GM13977 (cell line): ENCODE data around the gene PLEKHD1.
"Not testable (repeated sequence)": the region's sequence is repeated elsewhere in the genome, so short reads cannot be mapped to it uniquely, and the experiment has no call there.

Experiments used
- DNase-seq: peaks from one replicate; pipeline ENCODE4 v3.0.0; 2012; ENCODE audit warnings: low spot score
- in situ Hi-C: fragments of 300-500 bp; cut with MboI; formaldehyde crosslinking; loops from one replicate; pipeline ENCODE4 v1.12.0; 2022; ENCODE audit warnings: low sequenced_read_pairs, low pct_unique_long_range_greater_than_20kb, mixed read lengths, inconsistent platforms; ENCODE audit not compliant: unreplicated experiment
- TF ChIP-seq, protein P1 (sequence below): IDR thresholded peaks from 2 replicates; pipeline ENCODE4 v1.5.1; 2012; ENCODE audit warnings: mild to moderate bottlenecking, control low read depth; ENCODE audit not compliant: insufficient read depth; ENCODE audit errors: extremely low read depth, missing control alignments

The PLEKHD1 gene

DNA sequence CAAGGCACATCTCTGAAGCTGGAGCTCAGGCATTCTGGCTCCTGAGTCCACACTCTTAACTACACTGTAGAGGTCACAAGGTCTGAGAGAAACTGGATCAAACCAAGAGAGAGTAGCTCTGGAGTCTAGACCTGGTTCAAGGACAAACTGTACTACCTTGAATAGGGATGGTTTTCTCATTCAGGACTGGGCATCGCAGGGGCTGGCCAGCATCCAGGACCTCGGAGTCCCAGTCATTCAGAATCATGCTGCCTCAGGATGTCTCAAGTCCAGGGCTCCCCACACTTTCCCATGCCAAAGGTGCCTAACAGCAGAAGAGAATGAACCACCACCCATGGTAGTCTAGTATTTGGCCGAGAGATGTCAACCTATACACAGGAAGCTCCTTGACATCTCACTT is 13.1 kb upstream of the PLEKHD1 start:
- no peak for DNase-seq
- TF ChIP-seq, protein P1, sequence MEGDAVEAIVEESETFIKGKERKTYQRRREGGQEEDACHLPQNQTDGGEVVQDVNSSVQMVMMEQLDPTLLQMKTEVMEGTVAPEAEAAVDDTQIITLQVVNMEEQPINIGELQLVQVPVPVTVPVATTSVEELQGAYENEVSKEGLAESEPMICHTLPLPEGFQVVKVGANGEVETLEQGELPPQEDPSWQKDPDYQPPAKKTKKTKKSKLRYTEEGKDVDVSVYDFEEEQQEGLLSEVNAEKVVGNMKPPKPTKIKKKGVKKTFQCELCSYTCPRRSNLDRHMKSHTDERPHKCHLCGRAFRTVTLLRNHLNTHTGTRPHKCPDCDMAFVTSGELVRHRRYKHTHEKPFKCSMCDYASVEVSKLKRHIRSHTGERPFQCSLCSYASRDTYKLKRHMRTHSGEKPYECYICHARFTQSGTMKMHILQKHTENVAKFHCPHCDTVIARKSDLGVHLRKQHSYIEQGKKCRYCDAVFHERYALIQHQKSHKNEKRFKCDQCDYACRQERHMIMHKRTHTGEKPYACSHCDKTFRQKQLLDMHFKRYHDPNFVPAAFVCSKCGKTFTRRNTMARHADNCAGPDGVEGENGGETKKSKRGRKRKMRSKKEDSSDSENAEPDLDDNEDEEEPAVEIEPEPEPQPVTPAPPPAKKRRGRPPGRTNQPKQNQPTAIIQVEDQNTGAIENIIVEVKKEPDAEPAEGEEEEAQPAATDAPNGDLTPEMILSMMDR, result no peak
- in situ Hi-C loops, result no loop called here

DNA sequence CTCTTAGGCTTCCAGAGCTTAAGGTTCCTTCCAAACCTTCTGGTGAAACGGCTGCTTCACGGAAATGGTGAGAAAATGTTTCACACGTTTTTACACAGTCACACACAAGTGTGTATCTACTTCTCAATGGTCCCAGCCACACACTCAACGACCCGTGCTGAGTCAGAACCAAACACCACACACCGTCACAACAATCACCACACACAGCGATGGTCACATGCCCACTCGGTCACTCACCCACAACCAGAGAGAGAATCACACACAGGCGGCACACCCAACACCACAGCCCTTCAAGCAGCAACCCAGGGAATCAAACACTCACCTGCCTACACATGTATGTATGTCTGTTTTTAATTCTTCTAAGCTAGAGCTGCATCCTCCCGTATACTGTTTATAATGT is 12.6 kb upstream of the PLEKHD1 start:
- DNase-seq, result no peak
- TF ChIP-seq, protein P1, result no peak
- in situ Hi-C loops, result no loop called here

DNA sequence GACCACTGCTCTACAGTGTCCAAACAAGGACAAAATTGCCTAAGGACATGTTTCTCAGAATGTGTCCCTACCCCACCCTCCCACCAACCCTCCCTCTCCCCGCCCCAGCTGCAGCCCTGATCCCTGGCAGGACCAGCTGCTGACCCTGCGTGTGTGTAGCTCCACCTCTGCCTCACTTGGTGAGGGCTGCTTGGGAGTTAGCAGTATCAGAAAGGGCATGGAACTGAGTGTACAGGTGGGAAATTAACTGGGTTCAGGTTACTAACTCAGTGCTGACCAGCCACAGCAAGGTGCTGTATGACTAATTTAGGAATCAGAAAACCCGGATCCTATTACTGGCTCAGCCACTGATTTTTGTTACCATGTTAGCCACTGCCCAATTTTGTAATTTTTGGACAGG is 11.3 kb upstream of the PLEKHD1 start:
- TF ChIP-seq, protein P1, result no peak
- DNase-seq, result no peak
- in situ Hi-C loops, result no loop called here

DNA sequence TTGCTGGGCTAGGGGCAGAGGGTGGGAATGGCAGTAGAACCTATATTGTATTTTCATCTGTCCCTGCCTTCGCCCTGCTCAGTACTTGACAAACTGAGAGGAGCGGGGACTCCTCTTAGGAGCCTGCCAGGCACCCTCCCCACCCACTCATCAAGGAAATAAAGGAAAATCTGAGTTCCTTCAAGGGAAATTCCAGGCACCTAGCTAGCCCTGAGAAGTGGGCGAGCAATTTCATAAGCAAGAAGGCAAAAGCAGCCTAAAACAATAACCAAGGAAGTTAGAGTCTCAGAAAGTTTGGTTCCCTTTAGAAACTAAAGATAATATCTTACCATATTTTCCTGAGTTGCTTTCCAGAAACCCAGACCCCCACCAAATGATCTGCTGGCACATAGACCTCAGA is 10.6 kb upstream of the PLEKHD1 start:
- TF ChIP-seq, protein P1, result no peak
- no peak for DNase-seq
- in situ Hi-C loops, result no loop called here

DNA sequence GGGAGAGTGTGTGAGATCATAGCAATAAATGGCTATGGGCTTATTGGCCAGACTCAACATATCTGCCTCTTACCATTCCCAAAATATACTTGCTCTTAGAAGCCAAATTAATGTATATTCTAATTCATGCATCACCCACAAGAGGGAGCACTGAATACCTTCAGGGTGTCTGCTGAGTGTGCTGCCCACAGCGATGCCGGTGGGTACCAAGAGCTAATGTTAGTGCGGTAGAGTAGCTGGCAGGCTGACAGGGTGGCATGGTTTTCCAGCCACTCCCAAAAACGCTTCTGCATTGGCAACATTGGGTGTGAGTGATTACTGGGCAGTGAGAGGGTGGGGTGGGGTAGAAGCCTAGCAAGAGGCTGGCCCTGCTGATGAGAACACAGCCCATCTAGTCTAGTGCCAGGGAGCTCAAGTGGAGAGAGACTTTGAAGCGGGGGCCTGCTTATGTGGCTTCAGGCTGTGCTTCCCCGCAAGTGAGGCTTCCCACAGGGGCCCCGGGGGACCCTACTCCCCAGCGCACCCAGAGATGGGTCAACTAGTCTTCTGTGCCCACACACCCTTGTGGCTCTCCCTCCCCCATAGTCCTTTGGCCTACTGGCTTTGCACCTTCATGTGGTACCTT is 9.2 kb upstream of the PLEKHD1 start:
- TF ChIP-seq, protein P1, result peak; percentile 58
- peak; percentile 42 for DNase-seq
- in situ Hi-C loops, result no loop called here

DNA sequence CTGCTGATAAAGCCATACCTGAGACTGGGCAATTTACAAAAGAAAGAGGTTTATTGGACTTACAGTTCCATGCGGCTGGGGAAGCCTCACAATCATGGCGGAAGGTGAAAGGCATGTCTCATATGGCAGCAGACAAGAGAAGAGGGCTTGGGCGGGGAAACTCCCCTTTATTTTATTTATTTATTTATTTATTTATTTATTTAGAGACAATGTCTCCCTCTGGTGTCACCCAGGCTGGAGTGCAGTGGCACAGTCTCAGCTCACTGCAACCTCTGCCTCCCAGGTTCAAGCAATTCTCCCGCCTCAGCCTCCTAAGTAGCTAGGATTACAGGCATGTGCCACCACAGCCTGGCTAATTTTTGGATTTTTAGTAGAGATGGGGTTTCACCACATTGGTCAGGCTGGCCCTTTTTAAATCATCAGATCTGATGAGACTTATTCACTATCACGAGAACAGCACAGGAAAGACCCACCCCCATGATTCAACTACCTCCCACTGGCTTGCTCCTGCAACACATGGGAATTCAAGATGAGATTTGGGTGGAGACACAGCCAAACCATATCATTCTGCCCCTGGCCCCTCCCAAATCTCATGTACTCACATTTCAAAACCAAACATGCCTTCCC is 7.6 kb upstream of the PLEKHD1 start:
- DNase-seq, in situ Hi-C loops: not testable (repeated sequence)

DNA sequence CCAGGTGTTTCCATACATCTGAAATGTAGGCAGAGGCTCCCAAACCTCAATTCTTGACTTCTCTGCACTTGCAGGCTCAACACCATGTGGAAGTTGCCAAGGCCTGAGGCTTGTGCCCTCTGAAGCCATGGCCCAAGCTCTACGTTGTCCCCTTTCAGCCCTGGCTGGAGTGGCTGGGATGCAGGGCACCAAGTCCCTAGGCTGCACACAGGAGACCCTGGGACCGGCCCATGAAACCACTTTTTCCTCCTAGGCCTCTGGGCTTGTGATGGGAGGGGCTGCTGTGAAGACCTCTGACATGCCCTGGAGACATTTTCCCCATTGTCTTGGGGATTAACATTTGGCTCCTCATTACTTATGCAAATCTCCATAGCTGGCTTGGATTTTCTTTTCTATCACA is 6.5 kb upstream of the PLEKHD1 start:
- in situ Hi-C loops, DNase-seq: not testable (repeated sequence)
